H1 (cell line): ENCODE measurements around the gene DVL2. TPM values are rescaled to one million over a fixed set of nuclear protein-coding genes. Genes with fewer than 3 reads are reported as not detected.
A peak's percentile ranks its signal among the peaks of the same experiment; 100 is the strongest.

Experiments used
- CTCF ChIA-PET: fragments of 300-600 bp; sonication (Branson Sonifier 250); formaldehyde crosslinking; loops from one replicate; lab custom pipeline; 2021; ENCODE audit not compliant: partially characterized antibody; lab: Charles Lee
- POLR2A ChIA-PET: fragments of 300-600 bp; sonication (Branson Sonifier 250); formaldehyde crosslinking; loops from one replicate; lab custom pipeline; 2021; ENCODE audit warnings: inconsistent platforms; ENCODE audit not compliant: partially characterized antibody; lab: Charles Lee
- DNase-seq, 2 experiments: peaks; one replicate each; pipeline versions ENCODE4 v3.0.0 to v3.0.0-alpha.2; 2010 to 2022; ENCODE audit warnings: low spot score in 2 of 2, low read depth in 1 of 2, mixed read lengths in 1 of 2
- FAIRE-seq: peaks from 2 replicates; lab custom pipeline; 2011; peaks lifted over from hg19 to GRCh38; lab: Jason Lieb, UNC
- H2AFZ ChIP-seq: 2 replicates; pipeline ENCODE4 v1.8.1; 2012; ENCODE audit warnings: low read length, inconsistent platforms
- H2AK5ac ChIP-seq: 2 replicates; pipeline ENCODE4 v1.6.1; 2013; ENCODE audit warnings: low read depth, low read length
- H2BK120ac ChIP-seq: replicated peaks from 2 replicates; pipeline ENCODE3; 2013; ENCODE audit warnings: low read depth, low read length, inconsistent platforms
- H2BK12ac ChIP-seq: 2 replicates; pipeline ENCODE4 v1.6.1; 2013; ENCODE audit warnings: low read depth, low read length
- H2BK15ac ChIP-seq: 2 replicates; pipeline ENCODE4 v1.6.1; 2013; ENCODE audit warnings: low read length
- H2BK20ac ChIP-seq: 2 replicates; pipeline ENCODE4 v1.6.1; 2013; ENCODE audit warnings: low read length
- H2BK5ac ChIP-seq: 2 replicates; pipeline ENCODE4 v1.6.1; 2013; ENCODE audit warnings: low read depth, low read length
- H3K14ac ChIP-seq: 2 replicates; pipeline ENCODE4 v1.6.1; 2013; ENCODE audit warnings: inconsistent platforms; ENCODE audit not compliant: insufficient read length
- H3K18ac ChIP-seq: 2 replicates; pipeline ENCODE4 v1.6.1; 2013; ENCODE audit warnings: low read length; ENCODE audit errors: extremely low read depth
- H3K23ac ChIP-seq: 2 replicates; pipeline ENCODE4 v1.6.1; 2013; ENCODE audit warnings: inconsistent platforms; ENCODE audit not compliant: insufficient read length
- H3K23me2 ChIP-seq: 2 replicates; pipeline ENCODE4 v1.6.1; 2013; ENCODE audit warnings: low read depth, low read length
- H3K27ac ChIP-seq: 2 replicates; pipeline ENCODE4 v1.6.1; 2011; ENCODE audit warnings: low read depth, low read length, inconsistent platforms
- H3K27me3 ChIP-seq, 4 experiments: replicated peaks in 1 of 4; 1 replicate in 1 of 4; 2 replicates in 3 of 4; pipeline versions ENCODE4 v1.6.1 to v1.8.1; 2011 to 2013; ENCODE audit warnings: low read length in 3 of 4, mild to moderate bottlenecking in 3 of 4, inconsistent platforms in 2 of 4, mixed read lengths in 2 of 4, moderate library complexity in 1 of 4; ENCODE audit not compliant: control insufficient read depth in 3 of 4, insufficient read depth in 3 of 4; ENCODE audit errors: extremely low read depth in 1 of 4
- H3K36me3 ChIP-seq, 4 experiments: 2 replicates each; pipeline versions ENCODE4 v1.6.1 to v1.8.1; 2011 to 2013; ENCODE audit warnings: mild to moderate bottlenecking in 4 of 4, low read length in 3 of 4, moderate library complexity in 2 of 4, control low read depth in 1 of 4, inconsistent platforms in 1 of 4; ENCODE audit not compliant: insufficient read depth in 4 of 4, control insufficient read depth in 2 of 4
- H3K4ac ChIP-seq: replicated peaks from 2 replicates; pipeline ENCODE3; 2013; ENCODE audit warnings: low read length, low read depth, mixed read lengths, inconsistent platforms; ENCODE audit not compliant: insufficient read length
- H3K4me1 ChIP-seq, 4 experiments: replicated peaks in 1 of 4; 1 replicate in 1 of 4; 2 replicates in 3 of 4; pipeline versions ENCODE4 v1.6.1 to v1.8.1; 2011 to 2013; ENCODE audit warnings: low read length in 3 of 4, inconsistent platforms in 2 of 4, mixed read lengths in 1 of 4; ENCODE audit not compliant: insufficient read depth in 4 of 4, control insufficient read depth in 3 of 4
- H3K4me2 ChIP-seq, 2 experiments: 2 replicates each; pipeline versions ENCODE4 v1.6.1 to v1.8.1; 2011 to 2013; ENCODE audit warnings: low read depth in 2 of 2, low read length in 2 of 2, control low read depth in 1 of 2, inconsistent platforms in 1 of 2, mild to moderate bottlenecking in 1 of 2; ENCODE audit not compliant: insufficient read depth in 1 of 2
- H3K4me3 ChIP-seq, 4 experiments: fragments of 200-600, 300-600 bp in 1 of 4; sonication (generic), shearing (Covaris generic), sonication (Bioruptor Twin) in 1 of 4; 2 replicates each; pipeline versions ENCODE4 v1.5.1 to v1.8.1; 2011 to 2016; ENCODE audit warnings: low read length in 4 of 4, low read depth in 3 of 4, control low read depth in 2 of 4, inconsistent platforms in 2 of 4, mild to moderate bottlenecking in 2 of 4, mixed read lengths in 1 of 4, moderate library complexity in 1 of 4; ENCODE audit not compliant: insufficient read depth in 2 of 4; ENCODE audit errors: extremely low read depth in 1 of 4
- H3K56ac ChIP-seq: replicated peaks from 2 replicates; pipeline ENCODE3; 2013; ENCODE audit warnings: low read depth, mild to moderate bottlenecking, mixed read lengths, low read length, inconsistent platforms; ENCODE audit not compliant: insufficient read length
- H3K79me1 ChIP-seq: 2 replicates; pipeline ENCODE4 v1.6.1; 2013; ENCODE audit warnings: low read depth, low read length, control low read depth
- H3K79me2 ChIP-seq, 2 experiments: 2 replicates each; pipeline versions ENCODE4 v1.6.1 to v1.8.1; 2012 to 2013; ENCODE audit warnings: low read length in 2 of 2, mild to moderate bottlenecking in 2 of 2, inconsistent platforms in 1 of 2; ENCODE audit not compliant: insufficient read depth in 2 of 2, control insufficient read depth in 1 of 2
- H3K9ac ChIP-seq, 4 experiments: replicated peaks in 1 of 4; 1 replicate in 1 of 4; 2 replicates in 3 of 4; pipeline versions ENCODE4 v1.6.1 to v1.8.1; 2011 to 2013; ENCODE audit warnings: low read depth in 3 of 4, low read length in 3 of 4, control low read depth in 2 of 4, mild to moderate bottlenecking in 2 of 4, moderate library complexity in 2 of 4, inconsistent platforms in 1 of 4; ENCODE audit errors: extremely low read depth in 1 of 4
- H3K9me3 ChIP-seq, 2 experiments: 2 replicates each; pipeline versions ENCODE4 v1.6.1 to v1.8.1; 2012 to 2013; ENCODE audit warnings: mild to moderate bottlenecking in 2 of 2, moderate library complexity in 2 of 2, control low read depth in 1 of 2, inconsistent platforms in 1 of 2, low read depth in 1 of 2, low read length in 1 of 2, mixed read lengths in 1 of 2; ENCODE audit not compliant: insufficient read depth in 2 of 2
- H4K20me1 ChIP-seq, 2 experiments: replicated peaks in 1 of 2; 2 replicates each; pipeline versions ENCODE3 to v1.8.1; 2011 to 2013; ENCODE audit warnings: inconsistent platforms in 2 of 2, low read length in 2 of 2, mild to moderate bottlenecking in 1 of 2; ENCODE audit not compliant: insufficient read depth in 2 of 2, control insufficient read depth in 1 of 2
- H4K5ac ChIP-seq: 2 replicates; pipeline ENCODE4 v1.6.1; 2013; ENCODE audit warnings: low read length, low read depth, mixed read lengths, inconsistent platforms; ENCODE audit not compliant: insufficient read length
- H4K8ac ChIP-seq: 2 replicates; pipeline ENCODE4 v1.8.0; 2013; ENCODE audit warnings: mild to moderate bottlenecking, moderate library complexity, low read length, inconsistent platforms; ENCODE audit not compliant: insufficient read depth; ENCODE audit errors: extremely low read depth
- H4K91ac ChIP-seq: replicated peaks from 2 replicates; pipeline ENCODE3; 2013; ENCODE audit warnings: low read length, mixed read lengths, inconsistent platforms; ENCODE audit not compliant: insufficient read length
- RXRA ChIP-seq: IDR thresholded peaks from 2 replicates; pipeline ENCODE4 v1.6.1; 2011; ENCODE audit warnings: low read depth, mild to moderate bottlenecking, low read length, moderate library complexity; ENCODE audit not compliant: insufficient read depth
- SP1 ChIP-seq: IDR thresholded peaks from 2 replicates; pipeline ENCODE4 v1.6.1; 2011; ENCODE audit warnings: low read depth, low read length
- USF2 ChIP-seq: IDR thresholded peaks from 2 replicates; pipeline ENCODE4 v1.6.1; 2011; ENCODE audit warnings: low read length, improper control_type of control experiment
- WGBS, 2 experiments: shearing (Covaris generic) in 1 of 2; methylation state at CpG; one replicate each; pipeline versions ENCODE4 v1.1.6 to v1.1.7; 2013 to 2015; ENCODE audit warnings: low lambda C conversion rate in 2 of 2, mixed read lengths in 2 of 2, inconsistent platforms in 1 of 2, low coverage in 1 of 2, missing lambda C conversion rate in 1 of 2; ENCODE audit not compliant: insufficient replicate concordance in 2 of 2, insufficient coverage in 1 of 2, insufficient read length in 1 of 2; ENCODE audit errors: extremely low coverage in 1 of 2, missing lambda C conversion rate in 1 of 2; 5-methylcytosine and 5-hydroxymethylcytosine counted together
- polyA plus RNA-seq, 7 experiments: library from polyadenylated mRNA; depleted of rRNA in 3 of 7; stranded (reverse) in 5 of 7; unstranded in 2 of 7; fragments of >200 nt in 5 of 7; fragments of 200-250 nt in 2 of 7; gene quantifications; 1 replicate in 5 of 7; 2 replicates in 1 of 7; 4 replicates in 1 of 7; pipeline versions ENCODE4 v1.2.1 to v1.2.3, GENCODE V29; 2011 to 2013; ENCODE audit warnings: missing spikeins in 2 of 7, mixed read lengths in 2 of 7
- total RNA-seq: library from RNA; stranded (reverse); fragmentation: NEBNext Ultra II Directional; extraction: Animal tissue kit (Norgen Biotek cat#: 25700); gene quantifications from 2 replicates; pipeline ENCODE4 v1.2.1, GENCODE V29; 2021

Gene DVL2
- total and polyA plus RNA-seq, 2 of the 8 experiments (the other 6 are each of a cell fraction or from before 2014, with no cell fraction given), result 19.0 to 59.6 TPM

GRCh38 chr17:7253082-7253481, 18.8 kb upstream of the DVL2 start:
- no peak for FAIRE-seq
- 0 out of 2 replicates have a peak overlapping the region, but pooled peaks have one; percentile 97 for H3K27ac ChIP-seq
- no peak overlapping the region for H2BK15ac ChIP-seq
- H2AK5ac ChIP-seq, result no peak overlapping the region
- no peak overlapping the region for H3K56ac ChIP-seq
- peak overlapping the region; percentile 79 to 89 for H3K4me2 ChIP-seq
- H3K79me1 ChIP-seq, result peaks cover 16% of the 10 kb centered on the region
- no peak for DNase-seq
- ChIA-PET CTCF (no interaction called here), POLR2A (interaction anchor here (5.4 kb wide), 1 partner anchor 8 kb away, joined by 80 read pairs; the partner anchor contains the start of gene CLDN7)
- no peak overlapping the region for H3K18ac ChIP-seq
- no peak overlapping the region for H2BK5ac ChIP-seq
- no peak overlapping the region for H3K23ac ChIP-seq
- H3K4me1 ChIP-seq, result peaks cover 0 to 9% (median 4%) of the 10 kb centered on the region in 4 experiments; a peak in 6 of 7 replicates
- H4K20me1 ChIP-seq, result peaks cover 4 to 11% of the 10 kb centered on the region in 2 experiments
- H3K4me3 ChIP-seq, result peak overlapping the region; percentile 58 to 84 (median 79)
- peaks cover 23 to 41% of the 10 kb centered on the region in 2 experiments for H3K79me2 ChIP-seq
- no peak overlapping the region for H4K5ac ChIP-seq
- WGBS, 2 experiments, result 83% methylated on average over 5 of the region's 5 CpGs; no CpG with 5 or more reads in 1 of the 2 experiments
- peaks cover 2 to 19% (median 10%) of the 10 kb centered on the region in 4 experiments; a peak in 6 of 8 replicates for H3K36me3 ChIP-seq
- no peaks in the 10 kb centered on the region for H3K9me3 ChIP-seq
- no peak overlapping the region for H2BK12ac ChIP-seq
- no peak overlapping the region for H3K14ac ChIP-seq
- H2BK20ac ChIP-seq, result no peak overlapping the region
- no peak overlapping the region for H3K4ac ChIP-seq
- H3K9ac ChIP-seq, result peak overlapping the region in 3 of 4 experiments; percentile 58 to 90 (median 89); a peak in 6 of 7 replicates
- no peak overlapping the region for H2BK120ac ChIP-seq
- no peak overlapping the region for H4K91ac ChIP-seq
- H2AFZ ChIP-seq, result no peak overlapping the region
- peaks cover 7% of the 10 kb centered on the region for H3K23me2 ChIP-seq
- no peak overlapping the region for H4K8ac ChIP-seq
- H3K27me3 ChIP-seq, result no peaks in the 10 kb centered on the region
- TF ChIP-seq SP1 (no peak), USF2 (no peak), RXRA (no peak)
